GM12864 (cell line): ENCODE results near the gene CFAP92.

Experiments
- DNase-seq: peaks from one replicate; pipeline ENCODE4 v3.0.0-alpha.2; 2011; ENCODE audit warnings: low read depth
- H3K4me3 ChIP-seq: 2 replicates; pipeline ENCODE4 v1.5.1; 2011; ENCODE audit warnings: mild to moderate bottlenecking, low read depth, low read length, control low read depth
- CTCF ChIP-seq: IDR thresholded peaks from 2 replicates; pipeline ENCODE4 v1.5.1; 2011; ENCODE audit warnings: low read depth, mild to moderate bottlenecking, moderate library complexity, low read length, control low read depth, inconsistent platforms; ENCODE audit errors: missing control alignments

Gene CFAP92

GRCh38 chr3:128917291-128917690, 76.6 kb downstream of the CFAP92 start:
- H3K4me3 ChIP-seq, result no peak overlapping the region
- no peak for TF ChIP-seq CTCF
- no peak for DNase-seq

- TF ChIP-seq CTCF, result no peak
- DNase-seq, result no peak
- no peak overlapping the region for H3K4me3 ChIP-seq
These were observed 78.8 kb downstream of the CFAP92 start for GRCh38 chr3:128914966-128915645.

- no peak for DNase-seq
- no peak for TF ChIP-seq CTCF
- no peak overlapping the region for H3K4me3 ChIP-seq
These were observed 82.0 kb downstream of the CFAP92 start for GRCh38 chr3:128911911-128912310.

- TF ChIP-seq CTCF, result no peak
- no peak overlapping the region for H3K4me3 ChIP-seq
- DNase-seq, result no peak
These were observed 83.9 kb downstream of the CFAP92 start for GRCh38 chr3:128910006-128910405.

GRCh38 chr3:128908951-128909350, 84.9 kb downstream of the CFAP92 start:
- TF ChIP-seq CTCF, result no peak
- H3K4me3 ChIP-seq, result no peak overlapping the region
- no peak for DNase-seq

- no peak for DNase-seq
- no peak for TF ChIP-seq CTCF
These were observed 86.0 kb downstream of the CFAP92 start for GRCh38 chr3:128907706-128908445.

More at GRCh38 chr3:128907706-128908445, 86.0 kb downstream of the CFAP92 start:
- no peak overlapping the region for H3K4me3 ChIP-seq
